ENCODE measurements around the gene RASA4B. TPM values are rescaled to one million over a fixed set of nuclear protein-coding genes. Genes with fewer than 3 reads are reported as not detected.

RASA4B gene
- total RNA-seq, 1 experiment from 2014 or later = 2.2 TPM

DNA sequence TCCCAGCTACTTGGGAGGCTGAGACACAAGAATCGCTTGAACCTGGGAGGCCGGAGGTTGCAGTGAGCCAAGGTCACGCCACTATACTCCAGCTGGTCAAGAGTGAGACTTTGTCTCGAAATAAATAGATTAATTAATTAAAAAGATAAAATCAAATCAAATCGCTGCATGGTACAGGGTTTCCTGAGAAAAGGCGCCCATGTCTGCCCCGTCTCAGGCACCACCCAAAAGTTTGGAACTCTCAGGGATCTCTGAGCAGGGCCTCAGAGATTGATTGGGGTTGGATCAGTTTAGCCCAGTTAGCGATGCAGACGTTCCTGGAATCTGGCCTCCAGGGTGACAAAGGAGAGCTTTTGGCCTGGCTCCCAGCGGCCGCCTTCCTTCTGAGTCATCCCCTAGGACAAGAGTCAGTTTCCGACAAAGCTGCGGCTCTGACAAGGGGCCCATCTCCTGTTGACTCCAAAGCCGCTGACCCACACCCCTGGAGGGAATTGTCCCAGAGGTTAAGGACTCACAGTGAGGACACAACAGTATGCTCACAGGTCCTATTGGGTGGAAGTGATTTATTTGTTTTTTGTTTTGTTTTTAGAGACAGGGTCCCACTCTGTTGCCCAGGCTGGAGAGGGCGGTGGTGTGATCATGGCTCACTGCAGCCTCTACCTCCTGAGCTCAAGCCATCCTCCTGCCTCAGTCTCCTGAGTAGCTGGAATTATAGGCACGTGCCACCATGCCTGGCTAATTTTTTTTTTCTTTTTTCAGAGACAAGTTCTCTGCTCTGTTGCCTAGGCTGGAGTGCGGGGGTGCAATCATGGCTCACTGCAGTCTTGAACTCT is 77.4 kb downstream of the RASA4B start:
- in situ Hi-C loops (cut with HindIII; ENCODE audit: low pct_unique_long_range_greater_than_20kb, low sequenced_read_pairs) = no loop called here
- DNase-seq (ENCODE audit: low read depth) = peak; percentile 76

DNA sequence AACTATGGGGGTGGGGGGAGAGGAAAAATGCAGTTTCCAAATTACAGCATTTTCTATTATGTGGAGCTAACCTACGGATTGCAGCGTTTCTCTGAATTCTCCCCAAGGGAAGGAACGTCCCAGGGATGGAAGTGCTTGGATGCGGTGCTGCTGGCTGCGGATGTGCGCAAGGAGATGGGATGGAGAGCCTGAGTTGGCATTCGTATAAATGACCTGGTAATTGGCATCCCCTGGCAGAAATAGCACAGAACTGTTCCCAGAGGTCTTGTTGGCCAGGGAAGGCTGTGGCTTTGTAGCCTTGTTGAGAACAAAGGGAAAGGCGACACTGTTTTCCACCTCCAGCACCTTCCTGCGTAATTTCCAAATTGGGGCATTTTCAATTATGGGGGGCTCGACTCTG is 81.5 kb downstream of the RASA4B start:
- in situ Hi-C loops (cut with HindIII; ENCODE audit: low pct_unique_long_range_greater_than_20kb, low sequenced_read_pairs) = no loop called here

DNA sequence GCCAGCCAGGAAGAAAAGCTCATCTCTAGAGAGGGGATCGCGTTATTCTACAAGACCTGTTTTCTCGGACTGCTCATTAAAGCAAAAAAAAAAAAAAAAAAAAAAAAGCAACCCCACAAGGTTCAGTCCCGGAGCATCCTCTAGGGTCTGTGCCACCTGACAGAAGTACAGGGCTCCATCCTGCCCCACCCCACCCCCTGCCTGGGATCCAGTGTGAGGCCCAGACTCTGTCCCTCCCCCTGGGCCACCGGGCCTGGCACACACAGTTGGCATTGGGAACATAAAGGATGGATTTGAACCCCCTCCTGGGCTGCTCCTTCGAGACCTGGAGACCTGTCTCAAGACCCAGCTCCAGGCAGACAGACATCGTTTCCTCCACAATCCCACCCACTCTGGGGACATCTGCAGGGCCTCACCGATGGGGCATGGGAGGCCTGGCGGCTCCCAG is 83.5 kb downstream of the RASA4B start:
- no peak for DNase-seq (ENCODE audit: low read depth)
- in situ Hi-C loops (cut with HindIII; ENCODE audit: low pct_unique_long_range_greater_than_20kb, low sequenced_read_pairs) = no loop called here

More for the DNA sequence above, 81.5 kb downstream of the RASA4B start:
- DNase-seq (ENCODE audit: low read depth) = no peak

DNA sequence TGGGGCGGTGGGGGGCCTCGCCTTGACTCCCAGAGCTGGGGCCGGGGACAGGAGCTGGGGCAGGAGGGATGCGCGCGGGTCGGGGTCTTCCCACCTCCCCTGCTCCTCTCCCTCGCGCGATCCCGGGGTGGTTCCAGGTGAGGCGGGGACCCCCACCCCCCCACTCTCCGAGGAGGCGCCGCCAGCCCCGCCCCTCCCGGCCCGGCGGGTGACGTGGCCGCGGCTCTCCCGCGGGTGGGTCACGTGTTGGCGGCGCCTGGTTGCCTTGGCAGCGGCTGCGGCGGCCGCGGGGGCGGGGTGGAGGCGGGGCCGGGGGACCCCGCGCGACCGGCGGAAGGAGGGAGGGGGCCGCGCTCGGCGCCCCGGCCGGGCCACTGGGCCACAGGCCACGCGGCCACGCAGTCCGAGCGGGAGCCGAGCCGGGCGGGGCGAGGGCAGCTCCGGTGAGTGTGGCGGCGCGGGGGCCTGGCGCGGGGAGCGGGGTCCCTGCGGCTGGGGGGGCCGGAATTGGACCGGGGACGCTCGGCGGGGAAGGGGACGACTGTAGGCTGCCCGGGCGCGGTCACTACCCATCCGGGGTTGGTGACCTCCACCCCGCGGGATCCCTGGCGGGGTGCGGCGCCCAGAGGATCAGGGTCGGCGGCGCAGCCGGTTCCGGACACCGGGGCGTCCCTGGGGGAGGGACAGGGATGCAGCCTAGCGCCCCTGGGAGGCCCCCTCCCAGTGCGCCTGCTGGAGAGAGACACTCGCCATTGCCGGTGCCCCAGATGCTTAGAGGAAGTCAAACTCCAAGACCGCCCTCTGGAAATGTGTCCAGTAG is 84.1 kb downstream of the RASA4B start, which contains the start of gene ORAI2:
Gene ORAI2 (plus strand): TSS at position 357 of the 820 bp plus-strand sequence. CDS start 5,382 bp downstream, outside the sequence.
- peak; percentile 51 for DNase-seq (ENCODE audit: low read depth)
- in situ Hi-C loops (cut with HindIII; ENCODE audit: low pct_unique_long_range_greater_than_20kb, low sequenced_read_pairs) = no loop called here

Other genes starting within 250 kb of the RASA4B start
- 7.0 and 16.5 TPM in 2 replicates for gene SH2B2, start 230.9 kb downstream of the RASA4B start, total RNA-seq (2014; rRNA removed; shearing (Covaris generic); ENCODE audit: low replicate concordance)
- not detected in 2 replicates for gene SPDYE6, start 161.3 kb downstream of the RASA4B start, total RNA-seq (2014; rRNA removed; shearing (Covaris generic); ENCODE audit: low replicate concordance)
- gene PRKRIP1, start 121.4 kb downstream of the RASA4B start, total RNA-seq (2014; rRNA removed; shearing (Covaris generic); ENCODE audit: low replicate concordance) = 26.1 and 26.2 TPM in 2 replicates
- gene ORAI2, start 84.2 kb downstream of the RASA4B start, total RNA-seq (2014; rRNA removed; shearing (Covaris generic); ENCODE audit: low replicate concordance) = 76.0 and 106 TPM in 2 replicates
- 15.6 and 49.2 TPM in 2 replicates for gene ALKBH4, start 52.9 kb downstream of the RASA4B start, total RNA-seq (2014; rRNA removed; shearing (Covaris generic); ENCODE audit: low replicate concordance)
- gene LRWD1, start 52.8 kb downstream of the RASA4B start, total RNA-seq (2014; rRNA removed; shearing (Covaris generic); ENCODE audit: low replicate concordance) = 35.4 and 47.4 TPM in 2 replicates
- 40.3 and 53.0 TPM in 2 replicates for gene POLR2J, start 38.9 kb downstream of the RASA4B start, total RNA-seq (2014; rRNA removed; shearing (Covaris generic); ENCODE audit: low replicate concordance)
- gene UPK3BL2, start 25.9 kb upstream of the RASA4B start, total RNA-seq (2014; rRNA removed; shearing (Covaris generic); ENCODE audit: low replicate concordance) = 27.6 TPM in 1 of 2 replicates, not detected in the other
- gene SPDYE2, start 33.4 kb upstream of the RASA4B start, total RNA-seq (2014; rRNA removed; shearing (Covaris generic); ENCODE audit: low replicate concordance) = not detected in 2 replicates
- 4.3 and 16.9 TPM in 2 replicates for gene POLR2J3, start 54.8 kb upstream of the RASA4B start, total RNA-seq (2014; rRNA removed; shearing (Covaris generic); ENCODE audit: low replicate concordance)
- gene RASA4, start 99.0 kb upstream of the RASA4B start, total RNA-seq (2014; rRNA removed; shearing (Covaris generic); ENCODE audit: low replicate concordance) = 2.9 and 6.9 TPM in 2 replicates
- 12.8 and 15.6 TPM in 2 replicates for gene UPK3BL1, start 125.0 kb upstream of the RASA4B start, total RNA-seq (2014; rRNA removed; shearing (Covaris generic); ENCODE audit: low replicate concordance)
- gene SPDYE2B, start 132.5 kb upstream of the RASA4B start, total RNA-seq (2014; rRNA removed; shearing (Covaris generic); ENCODE audit: low replicate concordance) = not detected in 2 replicates
- gene POLR2J2, start 153.9 kb upstream of the RASA4B start, total RNA-seq (2014; rRNA removed; shearing (Covaris generic); ENCODE audit: low replicate concordance) = not detected in 2 replicates
- 4.3 and 5.0 TPM in 2 replicates for gene FAM185A, start 231.2 kb upstream of the RASA4B start, total RNA-seq (2014; rRNA removed; shearing (Covaris generic); ENCODE audit: low replicate concordance)

Data from Caki2 (cell line).